WTC11 (cell line): ENCODE measurements around the gene WSB2. TPM values are rescaled to one million over a fixed set of nuclear protein-coding genes. Genes with fewer than 3 reads are reported as not detected.

Experiments used
- ATAC-seq: fragments of 200-7000 bp; cut with Tn5 transposase; 2 replicates; pipeline ENCODE4 v1.10.0; 2021; ENCODE audit warnings: mild to moderate bottlenecking, moderate library complexity
- CTCF ChIA-PET: fragments of 300-600 bp; sonication (Branson Sonifier 250); formaldehyde crosslinking; loops from one replicate; lab custom pipeline; 2021; ENCODE audit warnings: antibody characterized with exemption; lab: Charles Lee
- POLR2A ChIA-PET: fragments of 350-600 bp; sonication (Branson Sonifier 250); formaldehyde crosslinking; loops from one replicate; lab custom pipeline; 2021; ENCODE audit warnings: antibody characterized with exemption; lab: Charles Lee
- DNase-seq: peaks from one replicate; pipeline ENCODE4 v3.0.0; 2021; ENCODE audit warnings: low spot score
- H3K27ac Mint-ChIP-seq: 2 replicates; pipeline ENCODE4 v1.8.0; 2021; ENCODE audit warnings: mixed read lengths
- H3K27me3 Mint-ChIP-seq: 2 replicates; pipeline ENCODE4 v1.8.0; 2021; ENCODE audit warnings: low read depth, mild to moderate bottlenecking, moderate library complexity, mixed read lengths
- H3K36me3 Mint-ChIP-seq: 2 replicates; pipeline ENCODE4 v1.8.0; 2021; ENCODE audit warnings: mixed read lengths
- H3K4me1 Mint-ChIP-seq: 2 replicates; pipeline ENCODE4 v1.8.0; 2022; ENCODE audit warnings: mixed read lengths
- H3K4me3 Mint-ChIP-seq: 2 replicates; pipeline ENCODE4 v1.8.0; 2021; ENCODE audit warnings: mild to moderate bottlenecking, moderate library complexity, mixed read lengths
- H3K9me3 Mint-ChIP-seq: 2 replicates; pipeline ENCODE4 v1.8.0; 2021; ENCODE audit warnings: mixed read lengths
- CTCF ChIP-seq: fragments of 200-600 bp; IDR thresholded peaks from 2 replicates; pipeline ENCODE4 v1.8.0; 2022; ENCODE audit warnings: antibody characterized with exemption
- E2F4 ChIP-seq: sonication (generic); formaldehyde crosslinking; IDR thresholded peaks from 2 replicates; pipeline ENCODE4 v1.8.1; 2022; ENCODE audit warnings: low read depth, mild to moderate bottlenecking, moderate library complexity, missing genetic modification reagents, borderline replicate concordance
- ELF4 ChIP-seq: sonication (generic); formaldehyde crosslinking; IDR thresholded peaks from 2 replicates; pipeline ENCODE4 v1.8.1; 2022; ENCODE audit warnings: low read depth, mild to moderate bottlenecking, moderate library complexity, missing genetic modification reagents
- ERG ChIP-seq: fragments of 250-450 bp; sonication (Bioruptor Pico); IDR thresholded peaks from 2 replicates; pipeline ENCODE4 v1.8.0; 2021; ENCODE audit warnings: mild to moderate bottlenecking
- FOXJ3 ChIP-seq: sonication (generic); formaldehyde crosslinking; IDR thresholded peaks from 2 replicates; pipeline ENCODE4 v1.9.0; 2021; ENCODE audit warnings: missing genetic modification reagents, mild to moderate bottlenecking, borderline replicate concordance
- FOXK1 ChIP-seq: sonication (generic); formaldehyde crosslinking; IDR thresholded peaks from 2 replicates; pipeline ENCODE4 v1.8.0; 2022; ENCODE audit warnings: mild to moderate bottlenecking, moderate library complexity, missing genetic modification reagents
- FOXP1 ChIP-seq: sonication (generic); formaldehyde crosslinking; IDR thresholded peaks from 2 replicates; pipeline ENCODE4 v1.8.0; 2022; ENCODE audit warnings: missing genetic modification reagents, mild to moderate bottlenecking, moderate library complexity, borderline replicate concordance
- GTF2I ChIP-seq: fragments of 250-450 bp; sonication (Bioruptor Pico); conservative IDR thresholded peaks from 2 replicates; pipeline ENCODE4 v1.4.0; 2021; ENCODE audit warnings: mild to moderate bottlenecking
- MLX ChIP-seq: sonication (generic); formaldehyde crosslinking; IDR thresholded peaks from 2 replicates; pipeline ENCODE4 v1.8.1; 2023; ENCODE audit warnings: mild to moderate bottlenecking, missing genetic modification reagents, moderate library complexity
- MYBL2 ChIP-seq: sonication (generic); formaldehyde crosslinking; IDR thresholded peaks from 2 replicates; pipeline ENCODE4 v1.8.1; 2023; ENCODE audit warnings: mild to moderate bottlenecking, moderate library complexity, missing genetic modification reagents
- OVOL2 ChIP-seq: fragments of 250-450 bp; sonication (Bioruptor Pico); IDR thresholded peaks from 2 replicates; pipeline ENCODE4 v1.9.0; 2021; ENCODE audit warnings: mild to moderate bottlenecking, borderline replicate concordance
- PRRX2 ChIP-seq: fragments of 250-450 bp; sonication (Bioruptor Pico); IDR thresholded peaks from 2 replicates; pipeline ENCODE4 v1.8.0; 2021; ENCODE audit warnings: mild to moderate bottlenecking
- STAT6 ChIP-seq: sonication (generic); formaldehyde crosslinking; conservative IDR thresholded peaks from 2 replicates; pipeline ENCODE4 v1.8.1; 2023; ENCODE audit warnings: mild to moderate bottlenecking, low read depth, missing genetic modification reagents, moderate library complexity
- ZNF138 ChIP-seq: sonication (generic); formaldehyde crosslinking; conservative IDR thresholded peaks from 2 replicates; pipeline ENCODE4 v1.8.1; 2022; ENCODE audit warnings: mild to moderate bottlenecking, moderate library complexity, missing genetic modification reagents
- ZNF219 ChIP-seq: sonication (generic); formaldehyde crosslinking; IDR thresholded peaks from 2 replicates; pipeline ENCODE4 v1.8.0; 2023; ENCODE audit warnings: missing genetic modification reagents, mild to moderate bottlenecking, borderline replicate concordance
- total RNA-seq: library from RNA; stranded (reverse); gene quantifications from 3 replicates; pipeline ENCODE4 v1.2.3, GENCODE V29; 2021

Gene WSB2
- total RNA-seq, 1 experiment from 2014 or later: 74.2 TPM

GRCh38 chr12:118073768-118074167, 12.8 kb upstream of the WSB2 start (continued):
- TF ChIP-seq STAT6 (CRISPR knock-in tag) (no peak), ZNF138 (CRISPR knock-in tag) (no peak), ERG (no peak), OVOL2 (CRISPR knock-in tag) (no peak), GTF2I (no peak)

GRCh38 chr12:118070650-118071049, 9.7 kb upstream of the WSB2 start:
- Mint-ChIP-seq H3K4me3 (no peak overlapping the region), H3K27ac (0 out of 2 replicates have a peak overlapping the region, but pooled peaks have one; percentile 5), H3K27me3 (no peaks in the 10 kb centered on the region), H3K4me1 (peaks cover 6% of the 10 kb centered on the region), H3K9me3 (no peaks in the 10 kb centered on the region), H3K36me3 (peaks cover 65% of the 10 kb centered on the region)
- POLR2A ChIA-PET: interaction anchor here (0.7 kb wide), 1 partner anchor 93 kb away, joined by 3 read pairs; no protein-coding TSS in a partner anchor
- TF ChIP-seq ZNF219 (no peak), FOXK1 (CRISPR knock-in tag) (no peak), ELF4 (CRISPR knock-in tag) (no peak), CTCF (no peak), FOXJ3 (no peak)
- ATAC-seq: no peak
- no peak for DNase-seq
- CTCF ChIA-PET: no interaction called here

- Mint-ChIP-seq H3K27me3 (no peaks in the 10 kb centered on the region), H3K4me1 (peaks cover 23% of the 10 kb centered on the region), H3K36me3 (peaks cover 57% of the 10 kb centered on the region), H3K27ac (peak overlapping the region; percentile 80), H3K9me3 (no peaks in the 10 kb centered on the region), H3K4me3 (no peak overlapping the region)
- no peak for TF ChIP-seq MYBL2 (CRISPR knock-in tag)
- no peak for TF ChIP-seq OVOL2 (CRISPR knock-in tag)
- no peak for TF ChIP-seq FOXP1 (CRISPR knock-in tag)
- TF ChIP-seq E2F4: no peak
- TF ChIP-seq PRRX2 (CRISPR knock-in tag): no peak
- no peak for TF ChIP-seq FOXJ3
- no peak for TF ChIP-seq MLX
- ChIA-PET POLR2A (no interaction called here), CTCF (no interaction called here)
- DNase-seq: no peak
- ATAC-seq: no peak
Observed at GRCh38 chr12:118068445-118068844, 7.5 kb upstream of the WSB2 start.
